ENCODE results near the gene RPL5.

DNA sequence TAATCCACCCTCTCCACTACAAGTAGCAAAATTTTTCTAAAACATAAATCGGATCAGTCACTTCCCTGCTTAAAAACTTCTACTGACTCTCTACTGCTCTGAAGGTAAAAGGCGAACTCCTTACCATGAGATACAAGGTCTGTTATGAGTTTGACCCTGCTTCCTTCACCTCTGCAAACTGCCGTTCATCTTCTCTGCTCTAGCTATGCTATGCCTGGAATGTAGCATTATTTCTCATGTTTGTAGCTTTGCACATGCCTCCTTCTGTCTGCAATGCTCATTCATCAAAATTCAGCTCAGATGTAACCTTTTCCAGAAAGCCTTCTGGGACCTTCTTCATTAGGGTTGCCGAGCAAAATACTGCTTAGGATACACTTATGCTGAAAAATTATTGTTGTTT lies 30.8 kb downstream of the RPL5 start:
- TF ChIP-seq, protein P1, sequence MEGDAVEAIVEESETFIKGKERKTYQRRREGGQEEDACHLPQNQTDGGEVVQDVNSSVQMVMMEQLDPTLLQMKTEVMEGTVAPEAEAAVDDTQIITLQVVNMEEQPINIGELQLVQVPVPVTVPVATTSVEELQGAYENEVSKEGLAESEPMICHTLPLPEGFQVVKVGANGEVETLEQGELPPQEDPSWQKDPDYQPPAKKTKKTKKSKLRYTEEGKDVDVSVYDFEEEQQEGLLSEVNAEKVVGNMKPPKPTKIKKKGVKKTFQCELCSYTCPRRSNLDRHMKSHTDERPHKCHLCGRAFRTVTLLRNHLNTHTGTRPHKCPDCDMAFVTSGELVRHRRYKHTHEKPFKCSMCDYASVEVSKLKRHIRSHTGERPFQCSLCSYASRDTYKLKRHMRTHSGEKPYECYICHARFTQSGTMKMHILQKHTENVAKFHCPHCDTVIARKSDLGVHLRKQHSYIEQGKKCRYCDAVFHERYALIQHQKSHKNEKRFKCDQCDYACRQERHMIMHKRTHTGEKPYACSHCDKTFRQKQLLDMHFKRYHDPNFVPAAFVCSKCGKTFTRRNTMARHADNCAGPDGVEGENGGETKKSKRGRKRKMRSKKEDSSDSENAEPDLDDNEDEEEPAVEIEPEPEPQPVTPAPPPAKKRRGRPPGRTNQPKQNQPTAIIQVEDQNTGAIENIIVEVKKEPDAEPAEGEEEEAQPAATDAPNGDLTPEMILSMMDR (conservative IDR thresholded peaks at IDR 0.05): no peak
- TF ChIP-seq ZFX (IDR thresholded peaks at IDR 0.05): no peak

All from C4-2B (cell line).